ENCODE results near the gene SH3BP4.

GRCh38 chr2:234973008-234973407, 21.2 kb downstream of the SH3BP4 start:
- TF ChIP-seq, protein P1, sequence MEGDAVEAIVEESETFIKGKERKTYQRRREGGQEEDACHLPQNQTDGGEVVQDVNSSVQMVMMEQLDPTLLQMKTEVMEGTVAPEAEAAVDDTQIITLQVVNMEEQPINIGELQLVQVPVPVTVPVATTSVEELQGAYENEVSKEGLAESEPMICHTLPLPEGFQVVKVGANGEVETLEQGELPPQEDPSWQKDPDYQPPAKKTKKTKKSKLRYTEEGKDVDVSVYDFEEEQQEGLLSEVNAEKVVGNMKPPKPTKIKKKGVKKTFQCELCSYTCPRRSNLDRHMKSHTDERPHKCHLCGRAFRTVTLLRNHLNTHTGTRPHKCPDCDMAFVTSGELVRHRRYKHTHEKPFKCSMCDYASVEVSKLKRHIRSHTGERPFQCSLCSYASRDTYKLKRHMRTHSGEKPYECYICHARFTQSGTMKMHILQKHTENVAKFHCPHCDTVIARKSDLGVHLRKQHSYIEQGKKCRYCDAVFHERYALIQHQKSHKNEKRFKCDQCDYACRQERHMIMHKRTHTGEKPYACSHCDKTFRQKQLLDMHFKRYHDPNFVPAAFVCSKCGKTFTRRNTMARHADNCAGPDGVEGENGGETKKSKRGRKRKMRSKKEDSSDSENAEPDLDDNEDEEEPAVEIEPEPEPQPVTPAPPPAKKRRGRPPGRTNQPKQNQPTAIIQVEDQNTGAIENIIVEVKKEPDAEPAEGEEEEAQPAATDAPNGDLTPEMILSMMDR (IDR thresholded peaks at IDR 0.05) = no peak
- TF ChIP-seq EP300 (IDR thresholded peaks at IDR 0.05; ENCODE audit: low read depth) (no peak), POLR2A (IDR thresholded peaks at IDR 0.05) (no peak)

Measured in transverse colon (tissue), 3 donors.